HPDE6-E6E7 (cell line): ENCODE data around the gene CNTN5.

Source experiments
- DNase-seq: peaks from one replicate; pipeline ENCODE4 v3.0.0; 2011; ENCODE audit warnings: missing footprints; ENCODE audit errors: extremely low spot score

CNTN5 gene

GRCh38 chr11:99918761-99919160 is 898.0 kb downstream of the CNTN5 start:
- DNase-seq: no peak

- DNase-seq: no peak
Measured at GRCh38 chr11:99920956-99921355, 900.2 kb downstream of the CNTN5 start.

- no peak for DNase-seq
Measured at GRCh38 chr11:99925968-99926367, 905.2 kb downstream of the CNTN5 start.

GRCh38 chr11:99932684-99933083 is 911.9 kb downstream of the CNTN5 start:
- no peak for DNase-seq

- DNase-seq: peak; percentile 8
Measured at GRCh38 chr11:99934008-99934407, 913.3 kb downstream of the CNTN5 start.

GRCh38 chr11:99937330-99937729 is 916.6 kb downstream of the CNTN5 start:
- no peak for DNase-seq

- peak; percentile 49 for DNase-seq
Measured at GRCh38 chr11:99952816-99953215, 932.1 kb downstream of the CNTN5 start.

GRCh38 chr11:99960536-99960935 is 939.8 kb downstream of the CNTN5 start:
- no peak for DNase-seq

- DNase-seq: no peak
Measured at GRCh38 chr11:99968336-99968735, 947.6 kb downstream of the CNTN5 start.

GRCh38 chr11:99973993-99974392 is 953.2 kb downstream of the CNTN5 start:
- DNase-seq: peak; percentile 23

- DNase-seq: no peak
Measured at GRCh38 chr11:99979042-99979441, 958.3 kb downstream of the CNTN5 start.

- no peak for DNase-seq
Measured at GRCh38 chr11:99987821-99988470, 967.2 kb downstream of the CNTN5 start.

GRCh38 chr11:99988471-99988837 is 967.7 kb downstream of the CNTN5 start:
- no peak for DNase-seq

- DNase-seq: no peak
Measured at GRCh38 chr11:100003985-100004384, 983.2 kb downstream of the CNTN5 start.

GRCh38 chr11:100004541-100004940 is 983.8 kb downstream of the CNTN5 start:
- DNase-seq: peak; percentile 12

- DNase-seq: no peak
Measured at GRCh38 chr11:100008417-100008816, 987.7 kb downstream of the CNTN5 start.

- DNase-seq: no peak
Measured at GRCh38 chr11:100009728-100010127, 989.0 kb downstream of the CNTN5 start.

- DNase-seq: no peak
Measured at GRCh38 chr11:100010393-100010792, 989.6 kb downstream of the CNTN5 start.

GRCh38 chr11:100011697-100012096 is 990.9 kb downstream of the CNTN5 start:
- DNase-seq: no peak

- no peak for DNase-seq
Measured at GRCh38 chr11:100013011-100013410, 992.3 kb downstream of the CNTN5 start.

- no peak for DNase-seq
Measured at GRCh38 chr11:100031973-100032372, 1011.2 kb downstream of the CNTN5 start.

- DNase-seq: no peak
Measured at GRCh38 chr11:100061006-100061405, 1040.3 kb downstream of the CNTN5 start.

- no peak for DNase-seq
Measured at GRCh38 chr11:100066399-100066798, 1045.7 kb downstream of the CNTN5 start.

- DNase-seq: no peak
Measured at GRCh38 chr11:100068116-100068515, 1047.4 kb downstream of the CNTN5 start.
